Caco-2 (cell line): Measurements from ENCODE around the gene PAXIP1. TPM values are rescaled to one million over a fixed set of nuclear protein-coding genes. Genes with fewer than 3 reads are reported as not detected.

ENCODE experiments used
- BruUV-seq: library from RNA; stranded (reverse); fragments of 400-500 nt; replicated peaks from 2 replicates; lab custom pipeline; 2021; lab: Mats Ljungman, UMichigan
- CTCF ChIA-PET: fragments of 300-600 bp; sonication (Branson Sonifier 250); formaldehyde crosslinking; loops from one replicate; lab custom pipeline; 2022; ENCODE audit warnings: antibody characterized with exemption; lab: Charles Lee
- POLR2A ChIA-PET: fragments of 300-600 bp; sonication (Branson Sonifier 250); formaldehyde crosslinking; loops from one replicate; lab custom pipeline; 2022; ENCODE audit warnings: antibody characterized with exemption; lab: Charles Lee
- DNase-seq, 2 experiments: peaks; one replicate each; pipeline versions ENCODE4 v3.0.0 to v3.0.0-alpha.2; 2020 to 2022
- H3K27me3 ChIP-seq: replicated peaks from 2 replicates; pipeline ENCODE4 v1.6.0; 2011; ENCODE audit warnings: low read length; ENCODE audit not compliant: control insufficient read depth, insufficient read depth
- H3K36me3 ChIP-seq: 2 replicates; pipeline ENCODE4 v1.5.1; 2011; ENCODE audit warnings: low read length; ENCODE audit not compliant: control insufficient read depth, insufficient read depth
- H3K4me1 ChIP-seq: fragments of 250-450 bp; sonication (Bioruptor Pico); 2 replicates; pipeline ENCODE4 v1.5.1; 2020; ENCODE audit warnings: mild to moderate bottlenecking
- H3K4me3 ChIP-seq: 2 replicates; pipeline ENCODE4 v1.5.1; 2011; ENCODE audit warnings: low read depth, mild to moderate bottlenecking, control low read depth, low read length
- H3K9me3 ChIP-seq: fragments of 250-450 bp; sonication (Bioruptor Pico); 2 replicates; pipeline ENCODE4 v1.5.1; 2020; ENCODE audit warnings: mild to moderate bottlenecking, moderate library complexity
- H3K27ac Mint-ChIP-seq: one replicate; pipeline ENCODE4 v1.8.0; 2022; ENCODE audit warnings: mixed read lengths; ENCODE audit not compliant: unreplicated experiment
- H3K27me3 Mint-ChIP-seq: one replicate; pipeline ENCODE4 v1.8.0; 2022; ENCODE audit warnings: mixed read lengths; ENCODE audit not compliant: insufficient read depth, unreplicated experiment
- H3K36me3 Mint-ChIP-seq: one replicate; pipeline ENCODE4 v1.8.0; 2022; ENCODE audit warnings: mild to moderate bottlenecking, mixed read lengths; ENCODE audit not compliant: insufficient read depth, unreplicated experiment
- H3K4me1 Mint-ChIP-seq: one replicate; pipeline ENCODE4 v1.8.0; 2022; ENCODE audit warnings: low read depth, mixed read lengths; ENCODE audit not compliant: unreplicated experiment
- H3K4me3 Mint-ChIP-seq: one replicate; pipeline ENCODE4 v1.8.0; 2022; ENCODE audit warnings: mild to moderate bottlenecking, moderate library complexity, mixed read lengths; ENCODE audit not compliant: unreplicated experiment
- H3K9me3 Mint-ChIP-seq: one replicate; pipeline ENCODE4 v1.8.0; 2022; ENCODE audit warnings: mixed read lengths; ENCODE audit not compliant: unreplicated experiment
- CTCF ChIP-seq, 2 experiments: fragments of 200-600 bp in 1 of 2; IDR thresholded peaks; 1 replicate in 1 of 2; 2 replicates in 1 of 2; pipeline versions ENCODE4 v1.5.1 to v1.8.0; 2011 to 2022; ENCODE audit warnings: antibody characterized with exemption in 1 of 2, control low read depth in 1 of 2, inconsistent platforms in 1 of 2, low read depth in 1 of 2, low read length in 1 of 2, mild to moderate bottlenecking in 1 of 2, moderate library complexity in 1 of 2; ENCODE audit not compliant: insufficient read depth in 1 of 2, severe bottlenecking in 1 of 2, unreplicated experiment in 1 of 2
- intact Hi-C: fragments of 100-400 bp; cut with micrococcal nuclease; formaldehyde crosslinking; loops from one replicate; pipeline ENCODE4 v1.10.0; 2022; ENCODE audit not compliant: unreplicated experiment
- total RNA-seq: library from RNA; stranded (reverse); gene quantifications from 2 replicates; pipeline ENCODE4 v1.2.3, GENCODE V29; 2022

PAXIP1 gene
- total RNA-seq, 1 experiment from 2014 or later = 31.5 TPM

- H3K36me3 ChIP-seq = no peaks in the 10 kb centered on the region
- H3K27ac Mint-ChIP-seq = no peak overlapping the region
- POLR2A ChIA-PET = no interaction called here
- no peak overlapping the region for H3K4me3 ChIP-seq
- H3K36me3 Mint-ChIP-seq = peaks cover 1% of the 10 kb centered on the region
- CTCF ChIA-PET = no interaction called here
- peak in 1 of 2 experiments; percentile 36 for DNase-seq
- no peaks in the 10 kb centered on the region for H3K4me1 Mint-ChIP-seq
- no peaks in the 10 kb centered on the region for H3K9me3 ChIP-seq
- H3K9me3 Mint-ChIP-seq = no peaks in the 10 kb centered on the region
- H3K4me1 ChIP-seq = 0 out of 2 replicates have a peak, but pooled peaks cover 3% of the 10 kb centered on the region
- BruUV-seq = no TSS peak
- no peaks in the 10 kb centered on the region for H3K27me3 Mint-ChIP-seq
- intact Hi-C loops = no loop called here
- TF ChIP-seq CTCF (IDR thresholded peaks at IDR 0.05; ENCODE audit: insufficient read depth in 1 of 2, low read depth in 1 of 2, low read length in 1 of 2, severe bottlenecking in 1 of 2, unreplicated experiment in 1 of 2) = peak; percentile 56 to 62
- H3K27me3 ChIP-seq = no peaks in the 10 kb centered on the region
- H3K4me3 Mint-ChIP-seq = no peak overlapping the region
These were observed 6.7 kb upstream of the PAXIP1 start for GRCh38 chr7:155009570-155010157.

- Histone ChIP-seq H3K9me3 (no peaks in the 10 kb centered on the region), H3K36me3 (no peaks in the 10 kb centered on the region), H3K27me3 (no peaks in the 10 kb centered on the region), H3K4me3 (no peak overlapping the region), H3K4me1 (0 out of 2 replicates have a peak, but pooled peaks cover 5% of the 10 kb centered on the region)
- BruUV-seq = no TSS peak
- H3K27me3 Mint-ChIP-seq = no peaks in the 10 kb centered on the region
- H3K36me3 Mint-ChIP-seq = peaks cover 13% of the 10 kb centered on the region
- peak; percentile 52 to 57 for DNase-seq
- H3K4me1 Mint-ChIP-seq = no peaks in the 10 kb centered on the region
- intact Hi-C loops = loop anchor here (1.0 kb wide), 1 partner anchor 80 kb away; no protein-coding TSS in a partner anchor
- no peak overlapping the region for H3K27ac Mint-ChIP-seq
- H3K9me3 Mint-ChIP-seq = no peaks in the 10 kb centered on the region
- no peak overlapping the region for H3K4me3 Mint-ChIP-seq
- peak; percentile 50 to 66 for TF ChIP-seq CTCF (IDR thresholded peaks at IDR 0.05; ENCODE audit: insufficient read depth in 1 of 2, low read depth in 1 of 2, low read length in 1 of 2, severe bottlenecking in 1 of 2, unreplicated experiment in 1 of 2)
- ChIA-PET CTCF (no interaction called here), POLR2A (no interaction called here)
These were observed 5.0 kb upstream of the PAXIP1 start for GRCh38 chr7:155007947-155008346.

- no peaks in the 10 kb centered on the region for H3K27me3 Mint-ChIP-seq
- Histone ChIP-seq H3K27me3 (no peaks in the 10 kb centered on the region), H3K4me1 (0 out of 2 replicates have a peak, but pooled peaks cover 5% of the 10 kb centered on the region), H3K36me3 (no peaks in the 10 kb centered on the region; the same call in 1 of the 2 replicates), H3K9me3 (no peaks in the 10 kb centered on the region), H3K4me3 (peak overlapping the region; percentile 99)
- H3K9me3 Mint-ChIP-seq = no peaks in the 10 kb centered on the region
- CTCF ChIA-PET = interaction anchor here (0.7 to 1.6 kb wide), 2 partner anchors 51 to 76 kb away, joined by 3 to 9 read pairs; no protein-coding TSS in a partner anchor
- intact Hi-C loops = loop anchor here (5.0 kb wide), 1 partner anchor 294 kb away; the partner anchor contains the start of gene INSIG1
- BruUV-seq = TSS peak; percentile 76
- POLR2A ChIA-PET = interaction anchor here (1.2 kb wide), 1 partner anchor 294 kb away, joined by 4 read pairs; the partner anchor contains the start of gene INSIG1
- peak overlapping the region; percentile 93 for H3K27ac Mint-ChIP-seq
- peak; percentile 86 to 90 for DNase-seq
- H3K4me3 Mint-ChIP-seq = peak overlapping the region; percentile 90
- no peaks in the 10 kb centered on the region for H3K4me1 Mint-ChIP-seq
- peaks cover 13% of the 10 kb centered on the region for H3K36me3 Mint-ChIP-seq
- no peak for TF ChIP-seq CTCF (IDR thresholded peaks at IDR 0.05; ENCODE audit: insufficient read depth in 1 of 2, low read depth in 1 of 2, low read length in 1 of 2, severe bottlenecking in 1 of 2, unreplicated experiment in 1 of 2)
These were observed 671 bp upstream of the PAXIP1 start for GRCh38 chr7:155003376-155004214.
